K562 (cell line): Measurements from ENCODE around the gene TMX4.

Experiments
- EZH2 ChIP-seq: IDR thresholded peaks from 2 replicates; pipeline ENCODE4 v1.6.1; 2012; ENCODE audit warnings: low read depth, mild to moderate bottlenecking, inconsistent platforms, low read length, borderline replicate concordance
- GTF2E2 ChIP-seq: fragments of 200-800 bp; sonication (Bioruptor generic); IDR thresholded peaks from 2 replicates; pipeline ENCODE4 v1.6.1; 2016; ENCODE audit warnings: missing genetic modification characterization, missing compliant biosample characterization
- HMG20B ChIP-seq: fragments of 250-450 bp; sonication (Bioruptor Pico); IDR thresholded peaks from 2 replicates; pipeline ENCODE4 v1.5.0; 2021; ENCODE audit warnings: mild to moderate bottlenecking
- JUN ChIP-seq, 2 experiments: sonication (generic) in 1 of 2; formaldehyde crosslinking in 1 of 2; IDR thresholded peaks; 2 replicates each; pipeline versions ENCODE4 v1.6.1 to v1.8.0; 2012 to 2022; ENCODE audit warnings: borderline replicate concordance in 2 of 2, mild to moderate bottlenecking in 2 of 2, improper control_type of control experiment in 1 of 2, low read depth in 1 of 2, low read length in 1 of 2, missing genetic modification reagents in 1 of 2
- LARP7 ChIP-seq: fragments of 450-650 bp; IDR thresholded peaks from 2 replicates; pipeline ENCODE4 v1.6.1; 2016
- ZNF347 ChIP-seq: fragments of 450-650 bp; formaldehyde crosslinking; IDR thresholded peaks from 2 replicates; pipeline ENCODE4 v1.4.0; 2020; ENCODE audit warnings: low read depth, mild to moderate bottlenecking, moderate library complexity
- TF ChIP-seq, protein P1 (sequence below), 3 experiments: IDR thresholded peaks in 2 of 3; conservative IDR thresholded peaks in 1 of 3; 2 replicates each; pipeline ENCODE4 v1.5.1; 2011 to 2012; ENCODE audit warnings: low read length in 3 of 3, mild to moderate bottlenecking in 3 of 3, control low read depth in 2 of 3, improper control_type of control experiment in 1 of 3, inconsistent platforms in 1 of 3, low read depth in 1 of 3, mixed read lengths in 1 of 3, moderate library complexity in 1 of 3; ENCODE audit not compliant: insufficient read depth in 2 of 3
- TF ChIP-seq, protein P2 (sequence below), 2 experiments: fragments of 450-650 bp; formaldehyde crosslinking in 1 of 2; IDR thresholded peaks; 2 replicates each; pipeline versions ENCODE4 v1.4.0 to v1.6.1; 2014 to 2020; ENCODE audit warnings: mild to moderate bottlenecking in 2 of 2, borderline replicate concordance in 1 of 2, low read depth in 1 of 2
- TF ChIP-seq, protein P3 (sequence below), 2 experiments: fragments of 450-650 bp in 1 of 2; sonication (generic) in 1 of 2; formaldehyde crosslinking; conservative IDR thresholded peaks; 2 replicates each; pipeline versions ENCODE4 v1.4.0 to v1.8.1; 2020 to 2022; ENCODE audit warnings: mild to moderate bottlenecking in 1 of 2, missing genetic modification reagents in 1 of 2

DNA sequence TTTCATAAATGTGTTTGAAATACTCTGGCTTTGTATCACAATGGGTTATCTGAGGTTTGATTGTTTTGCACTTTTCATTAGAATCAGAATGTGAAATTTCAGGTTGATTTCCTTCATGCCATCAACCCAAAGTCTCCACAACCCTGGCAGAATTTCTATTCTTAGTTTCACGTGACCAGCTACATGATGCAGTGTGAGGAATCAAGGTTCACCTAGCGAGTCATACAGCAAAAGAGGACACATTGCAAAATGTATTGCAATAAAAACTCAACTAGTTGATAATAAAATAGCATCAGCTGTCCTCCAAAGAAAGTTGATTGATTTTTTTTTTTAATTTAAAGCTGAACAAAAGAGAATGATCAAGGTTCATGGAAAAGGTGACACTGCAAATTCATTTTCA, 81.5 kb downstream of the TMX4 start:
- TF ChIP-seq HMG20B (CRISPR knock-in tag) (no peak), LARP7 (no peak), EZH2 (no peak), JUN (IDR thresholded peaks at IDR 0.05; ENCODE audit: borderline replicate concordance, low read depth, low read length) (no peak), JUN (CRISPR knock-in tag; IDR thresholded peaks at IDR 0.05; ENCODE audit: borderline replicate concordance) (no peak), ZNF347 (no peak), GTF2E2 (tag) (no peak)
- TF ChIP-seq, protein P1, sequence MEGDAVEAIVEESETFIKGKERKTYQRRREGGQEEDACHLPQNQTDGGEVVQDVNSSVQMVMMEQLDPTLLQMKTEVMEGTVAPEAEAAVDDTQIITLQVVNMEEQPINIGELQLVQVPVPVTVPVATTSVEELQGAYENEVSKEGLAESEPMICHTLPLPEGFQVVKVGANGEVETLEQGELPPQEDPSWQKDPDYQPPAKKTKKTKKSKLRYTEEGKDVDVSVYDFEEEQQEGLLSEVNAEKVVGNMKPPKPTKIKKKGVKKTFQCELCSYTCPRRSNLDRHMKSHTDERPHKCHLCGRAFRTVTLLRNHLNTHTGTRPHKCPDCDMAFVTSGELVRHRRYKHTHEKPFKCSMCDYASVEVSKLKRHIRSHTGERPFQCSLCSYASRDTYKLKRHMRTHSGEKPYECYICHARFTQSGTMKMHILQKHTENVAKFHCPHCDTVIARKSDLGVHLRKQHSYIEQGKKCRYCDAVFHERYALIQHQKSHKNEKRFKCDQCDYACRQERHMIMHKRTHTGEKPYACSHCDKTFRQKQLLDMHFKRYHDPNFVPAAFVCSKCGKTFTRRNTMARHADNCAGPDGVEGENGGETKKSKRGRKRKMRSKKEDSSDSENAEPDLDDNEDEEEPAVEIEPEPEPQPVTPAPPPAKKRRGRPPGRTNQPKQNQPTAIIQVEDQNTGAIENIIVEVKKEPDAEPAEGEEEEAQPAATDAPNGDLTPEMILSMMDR (IDR thresholded peaks at IDR 0.05 in 2 of 3, conservative IDR thresholded peaks at IDR 0.05 in 1 of 3; ENCODE audit: insufficient read depth in 2 of 3, low read depth in 1 of 3, low read length in 3 of 3), result no peak
- TF ChIP-seq, protein P2, sequence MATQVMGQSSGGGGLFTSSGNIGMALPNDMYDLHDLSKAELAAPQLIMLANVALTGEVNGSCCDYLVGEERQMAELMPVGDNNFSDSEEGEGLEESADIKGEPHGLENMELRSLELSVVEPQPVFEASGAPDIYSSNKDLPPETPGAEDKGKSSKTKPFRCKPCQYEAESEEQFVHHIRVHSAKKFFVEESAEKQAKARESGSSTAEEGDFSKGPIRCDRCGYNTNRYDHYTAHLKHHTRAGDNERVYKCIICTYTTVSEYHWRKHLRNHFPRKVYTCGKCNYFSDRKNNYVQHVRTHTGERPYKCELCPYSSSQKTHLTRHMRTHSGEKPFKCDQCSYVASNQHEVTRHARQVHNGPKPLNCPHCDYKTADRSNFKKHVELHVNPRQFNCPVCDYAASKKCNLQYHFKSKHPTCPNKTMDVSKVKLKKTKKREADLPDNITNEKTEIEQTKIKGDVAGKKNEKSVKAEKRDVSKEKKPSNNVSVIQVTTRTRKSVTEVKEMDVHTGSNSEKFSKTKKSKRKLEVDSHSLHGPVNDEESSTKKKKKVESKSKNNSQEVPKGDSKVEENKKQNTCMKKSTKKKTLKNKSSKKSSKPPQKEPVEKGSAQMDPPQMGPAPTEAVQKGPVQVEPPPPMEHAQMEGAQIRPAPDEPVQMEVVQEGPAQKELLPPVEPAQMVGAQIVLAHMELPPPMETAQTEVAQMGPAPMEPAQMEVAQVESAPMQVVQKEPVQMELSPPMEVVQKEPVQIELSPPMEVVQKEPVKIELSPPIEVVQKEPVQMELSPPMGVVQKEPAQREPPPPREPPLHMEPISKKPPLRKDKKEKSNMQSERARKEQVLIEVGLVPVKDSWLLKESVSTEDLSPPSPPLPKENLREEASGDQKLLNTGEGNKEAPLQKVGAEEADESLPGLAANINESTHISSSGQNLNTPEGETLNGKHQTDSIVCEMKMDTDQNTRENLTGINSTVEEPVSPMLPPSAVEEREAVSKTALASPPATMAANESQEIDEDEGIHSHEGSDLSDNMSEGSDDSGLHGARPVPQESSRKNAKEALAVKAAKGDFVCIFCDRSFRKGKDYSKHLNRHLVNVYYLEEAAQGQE (IDR thresholded peaks at IDR 0.05; ENCODE audit: borderline replicate concordance), result no peak
- TF ChIP-seq, protein P2 (CRISPR knock-in tag; IDR thresholded peaks at IDR 0.05; ENCODE audit: low read depth), result no peak
- TF ChIP-seq, protein P3, sequence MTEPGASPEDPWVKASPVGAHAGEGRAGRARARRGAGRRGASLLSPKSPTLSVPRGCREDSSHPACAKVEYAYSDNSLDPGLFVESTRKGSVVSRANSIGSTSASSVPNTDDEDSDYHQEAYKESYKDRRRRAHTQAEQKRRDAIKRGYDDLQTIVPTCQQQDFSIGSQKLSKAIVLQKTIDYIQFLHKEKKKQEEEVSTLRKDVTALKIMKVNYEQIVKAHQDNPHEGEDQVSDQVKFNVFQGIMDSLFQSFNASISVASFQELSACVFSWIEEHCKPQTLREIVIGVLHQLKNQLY (CRISPR knock-in tag; conservative IDR thresholded peaks at IDR 0.05), result no peak
